PC-3 (cell line): ENCODE results near the gene CCSER1. TPM values are rescaled to one million over a fixed set of nuclear protein-coding genes. Genes with fewer than 3 reads are reported as not detected.
"Not testable (repeated sequence)": the region's sequence is repeated elsewhere in the genome, so short reads cannot be mapped to it uniquely, and the experiment has no call there.

Experiments
- ATAC-seq: fragments of 200-7000 bp; cut with Tn5 transposase; 2 replicates; pipeline ENCODE4 v1.9.1; 2020; ENCODE audit warnings: mild to moderate bottlenecking, moderate library complexity
- BruUV-seq: library from RNA; stranded (reverse); fragments of 400-500 nt; replicated peaks from 2 replicates; lab custom pipeline; 2021; lab: Mats Ljungman, UMichigan
- CTCF ChIA-PET: fragments of 300-600 bp; sonication (Branson Sonifier 250); formaldehyde crosslinking; loops from one replicate; lab custom pipeline; 2022; ENCODE audit warnings: antibody characterized with exemption; lab: Charles Lee
- POLR2A ChIA-PET: fragments of 300-600 bp; sonication (Branson Sonifier 250); formaldehyde crosslinking; loops from one replicate; lab custom pipeline; 2022; ENCODE audit warnings: antibody characterized with exemption; ENCODE audit not compliant: unreplicated experiment; lab: Charles Lee
- DNase-seq: peaks from one replicate; pipeline ENCODE4 v3.0.0-alpha.2; 2015
- H2AFZ ChIP-seq: fragments of 300-600 bp; sonication (generic); 2 replicates; pipeline ENCODE4 v1.6.0; 2016; ENCODE audit warnings: antibody characterized with exemption, low read length
- H3F3A ChIP-seq: fragments of 300-600 bp; sonication (generic); one replicate; pipeline ENCODE4 v1.6.0; 2017; ENCODE audit warnings: antibody characterized with exemption, low read length, control low read depth, mild to moderate bottlenecking; ENCODE audit not compliant: unreplicated experiment
- H3K27ac ChIP-seq: fragments of 300-600 bp; sonication (generic); 2 replicates; pipeline ENCODE4 v1.5.1; 2016; ENCODE audit warnings: mild to moderate bottlenecking, low read length
- H3K27me3 ChIP-seq: fragments of 300-600 bp; sonication (generic); 2 replicates; pipeline ENCODE4 v1.6.1; 2016; ENCODE audit warnings: low read length, mixed read lengths
- H3K36me3 ChIP-seq: fragments of 300-600 bp; sonication (generic); 2 replicates; pipeline ENCODE4 v1.6.1; 2016; ENCODE audit warnings: low read depth, mixed run types, low read length, mixed read lengths
- H3K4me1 ChIP-seq: fragments of 300-600 bp; sonication (generic); 2 replicates; pipeline ENCODE4 v1.5.1; 2016; ENCODE audit warnings: low read length; ENCODE audit not compliant: insufficient read depth
- H3K4me2 ChIP-seq: fragments of 300-600 bp; sonication (generic); 2 replicates; pipeline ENCODE4 v1.6.0; 2016; ENCODE audit warnings: low read length
- H3K4me3 ChIP-seq: fragments of 300-600 bp; sonication (generic); 2 replicates; pipeline ENCODE4 v1.5.1; 2016; ENCODE audit warnings: mild to moderate bottlenecking, low read length, mixed read lengths
- H3K79me2 ChIP-seq: fragments of 300-600 bp; sonication (generic); 2 replicates; pipeline ENCODE4 v1.6.1; 2017; ENCODE audit warnings: low read length, mixed read lengths
- H3K9ac ChIP-seq: fragments of 300-600 bp; sonication (generic); 2 replicates; pipeline ENCODE4 v1.6.0; 2016; ENCODE audit warnings: mild to moderate bottlenecking, low read length
- H3K9me2 ChIP-seq: fragments of 300-600 bp; sonication (generic); replicated peaks from 2 replicates; pipeline ENCODE4 v1.6.1; 2016; ENCODE audit warnings: mixed run types, low read length, mixed read lengths
- H3K9me3 ChIP-seq: fragments of 300-600 bp; sonication (generic); 2 replicates; pipeline ENCODE4 v1.6.1; 2016; ENCODE audit warnings: low read length, mixed read lengths
- H4K20me1 ChIP-seq: fragments of 300-600 bp; sonication (generic); 2 replicates; pipeline ENCODE4 v1.6.1; 2016; ENCODE audit warnings: low read length, mixed read lengths
- CTCF ChIP-seq: fragments of 300-600 bp; sonication (generic); conservative IDR thresholded peaks from 2 replicates; pipeline ENCODE4 v1.5.1; 2017; ENCODE audit warnings: antibody characterized with exemption, low read depth, mild to moderate bottlenecking, low read length
- EZH2 ChIP-seq: fragments of 300-600 bp; sonication (generic); IDR thresholded peaks from one replicate; pipeline ENCODE4 v1.6.1; 2017; ENCODE audit warnings: antibody characterized with exemption, mild to moderate bottlenecking, low read length; ENCODE audit not compliant: unreplicated experiment
- EZH2phosphoT487 ChIP-seq: fragments of 300-600 bp; sonication (generic); IDR thresholded peaks from 2 replicates; pipeline ENCODE4 v1.6.1; 2018; ENCODE audit warnings: mild to moderate bottlenecking, antibody characterized with exemption, low read length, borderline replicate concordance
- intact Hi-C: fragments of 100-400 bp; cut with micrococcal nuclease; formaldehyde crosslinking; loops from 2 replicates; pipeline ENCODE4 v1.9.0; 2023
- total RNA-seq: library from RNA; depleted of rRNA; stranded (reverse); fragments of >200 nt; gene quantifications from 2 replicates; pipeline ENCODE4 v1.2.3, GENCODE V29; 2014

CCSER1 gene
- total RNA-seq, 1 experiment from 2014 or later = 6.0 TPM

- ChIA-PET POLR2A (no interaction called here), CTCF (no interaction called here)
- Histone ChIP-seq H3K4me3 (no peak overlapping the region), H3K36me3 (no peaks in the 10 kb centered on the region), H3K4me2 (no peak overlapping the region), H3K4me1 (no peaks in the 10 kb centered on the region), H3K27ac (no peak overlapping the region), H2AFZ (no peak overlapping the region), H3K9me2 (no peaks in the 10 kb centered on the region), H3K9me3 (no peaks in the 10 kb centered on the region), H3K9ac (no peak overlapping the region), H3K27me3 (no peaks in the 10 kb centered on the region), H3F3A (no peaks in the 10 kb centered on the region), H4K20me1 (no peaks in the 10 kb centered on the region), H3K79me2 (no peaks in the 10 kb centered on the region)
- BruUV-seq = no TSS peak
- no peak for DNase-seq
- ATAC-seq = no peak
- intact Hi-C loops = no loop called here
- TF ChIP-seq EZH2 = no peak
- TF ChIP-seq CTCF = no peak
- no peak for TF ChIP-seq EZH2phosphoT487
These were observed 779.0 kb downstream of the CCSER1 start for GRCh38 chr4:90906239-90906638.

GRCh38 chr4:90911724-90912434 is 784.7 kb downstream of the CCSER1 start:
- H3K36me3 ChIP-seq, H3K9me2 ChIP-seq, H3K79me2 ChIP-seq, H3F3A ChIP-seq, H3K9ac ChIP-seq, H3K4me2 ChIP-seq, H3K9me3 ChIP-seq, BruUV-seq, ATAC-seq, H3K27ac ChIP-seq, H3K4me1 ChIP-seq, H2AFZ ChIP-seq, H3K27me3 ChIP-seq, CTCF ChIA-PET, H4K20me1 ChIP-seq, H3K4me3 ChIP-seq, POLR2A ChIA-PET, intact Hi-C loops, DNase-seq: not testable (repeated sequence)

DNA sequence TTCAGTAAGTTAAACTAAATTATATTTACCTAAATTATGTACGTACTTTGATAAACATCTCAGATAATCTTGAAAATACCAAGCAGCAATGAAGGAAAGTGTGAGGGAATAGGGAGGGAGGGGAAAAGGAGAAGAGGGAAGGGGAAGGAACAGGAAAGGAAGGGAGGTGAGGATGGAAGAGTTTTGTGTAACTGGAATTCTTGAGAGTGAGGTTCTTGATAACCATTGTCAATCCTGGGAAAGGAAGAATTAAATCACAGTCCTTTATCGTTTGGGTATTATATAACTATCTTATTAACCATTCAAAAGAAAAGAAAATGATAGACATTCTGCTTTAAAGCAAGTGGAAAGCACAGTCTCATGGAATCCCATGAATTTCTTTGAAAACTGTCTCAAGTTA is 795.0 kb downstream of the CCSER1 start:
- Histone ChIP-seq H3K27me3 (no peaks in the 10 kb centered on the region), H3K79me2 (no peaks in the 10 kb centered on the region), H3K4me3 (no peak overlapping the region), H3K4me1 (no peaks in the 10 kb centered on the region), H3K9me3 (no peaks in the 10 kb centered on the region), H3K4me2 (no peak overlapping the region), H3K9me2 (no peaks in the 10 kb centered on the region), H3K9ac (no peak overlapping the region), H3F3A (no peaks in the 10 kb centered on the region), H3K27ac (no peak overlapping the region), H3K36me3 (no peaks in the 10 kb centered on the region), H4K20me1 (no peaks in the 10 kb centered on the region), H2AFZ (no peak overlapping the region)
- BruUV-seq = no TSS peak
- ChIA-PET POLR2A (no interaction called here), CTCF (no interaction called here)
- intact Hi-C loops = no loop called here
- no peak for DNase-seq
- ATAC-seq = no peak
- TF ChIP-seq CTCF (no peak), EZH2phosphoT487 (no peak), EZH2 (no peak)
